Tibial nerve (tissue), 4 donors: ENCODE results near the gene FLRT2. TPM values are rescaled to one million over a fixed set of nuclear protein-coding genes. Genes with fewer than 3 reads are reported as not detected.
A peak's percentile ranks its signal among the peaks of the same experiment; 100 is the strongest.

Experiments used
- DNase-seq, 2 donors: peaks; one replicate each; pipeline ENCODE4 v3.0.0-alpha.2; 2019; ENCODE audit warnings: low spot score in 2 of 2
- H3K27ac ChIP-seq, 4 donors: fragments of 200-600 bp; sonication (generic) in 3 of 4; one replicate each; pipeline ENCODE4 v1.5.1; 2017 to 2019; ENCODE audit warnings: mild to moderate bottlenecking in 1 of 4
- H3K27me3 ChIP-seq, 2 donors: fragments of 200-600 bp; sonication (generic) in 1 of 2; one replicate each; pipeline versions ENCODE4 v1.5.1 to v1.6.0; 2017 to 2019
- H3K36me3 ChIP-seq, 3 donors: fragments of 200-600 bp; sonication (generic); one replicate each; pipeline ENCODE4 v1.5.1; 2018 to 2019
- H3K4me1 ChIP-seq, 4 donors: fragments of 200-600 bp; sonication (generic) in 3 of 4; one replicate each; pipeline ENCODE4 v1.5.1; 2017 to 2019
- H3K4me3 ChIP-seq, 4 donors: fragments of 200-600 bp; sonication (generic) in 3 of 4; one replicate each; pipeline ENCODE4 v1.5.1; 2017 to 2019; ENCODE audit warnings: mild to moderate bottlenecking in 1 of 4, moderate library complexity in 1 of 4
- H3K9me3 ChIP-seq, 4 donors: fragments of 200-600 bp; sonication (generic) in 3 of 4; one replicate each; pipeline ENCODE4 v1.5.1; 2017 to 2019
- EP300 ChIP-seq, 2 donors: sonication (generic); formaldehyde crosslinking; IDR thresholded peaks; one replicate each; pipeline ENCODE4 v1.6.1; 2017; ENCODE audit warnings: antibody characterized with exemption in 2 of 2, mild to moderate bottlenecking in 1 of 2
- POLR2A ChIP-seq, 2 donors: fragments of 450-650 bp; IDR thresholded peaks; one replicate each; pipeline ENCODE4 v1.6.1; 2017; ENCODE audit warnings: antibody characterized with exemption in 2 of 2, mild to moderate bottlenecking in 2 of 2, moderate library complexity in 2 of 2
- WGBS, 2 donors: methylation state at CpG; one replicate each; pipeline ENCODE4 v1.1.5; 2018; 5-methylcytosine and 5-hydroxymethylcytosine counted together
- total RNA-seq, 4 donors: library from RNA; depleted of rRNA; stranded (reverse); fragments of >200 nt; gene quantifications; one replicate each; pipeline ENCODE4 v1.1.0, GENCODE V29; 2016
- TF ChIP-seq, protein P1 (sequence below), 5 experiments: fragments of 200-600 bp in 3 of 5; fragments of 450-650 bp in 2 of 5; sonication (generic) in 3 of 5; IDR thresholded peaks; one replicate each; pipeline ENCODE4 v1.5.1; 2016 to 2019; ENCODE audit warnings: antibody characterized with exemption in 5 of 5, mild to moderate bottlenecking in 3 of 5, moderate library complexity in 2 of 5

FLRT2 gene
- total RNA-seq, 4 donors from 2014 or later = 26.4 to 109 (median 71.6) TPM

DNA sequence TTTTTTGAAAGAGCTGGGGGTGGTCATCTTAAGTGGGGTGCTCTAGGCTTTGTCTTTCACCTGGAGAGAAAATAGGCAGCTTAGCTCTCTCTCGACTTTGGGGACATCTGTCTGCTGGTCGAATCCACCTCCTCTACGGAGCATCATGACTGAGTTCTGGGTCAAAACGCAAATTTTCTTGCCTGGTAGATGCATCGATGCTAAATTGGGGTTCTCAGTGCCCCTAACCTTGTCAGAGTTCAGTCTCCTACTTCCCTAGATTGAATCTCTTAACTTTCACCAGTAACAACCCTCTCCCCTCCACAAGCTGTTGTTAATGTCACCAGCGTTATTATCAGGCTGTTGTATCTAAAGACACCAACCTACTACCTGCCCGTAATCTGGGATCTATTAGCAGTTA, 682 bp downstream of the FLRT2 start:
- Histone ChIP-seq H3K4me1 (peaks cover 0 to 50% (median 5%) of the 10 kb centered on the region in 4 donors), H3K27me3 (peaks cover 0 to 10% of the 10 kb centered on the region in 2 donors)

DNA sequence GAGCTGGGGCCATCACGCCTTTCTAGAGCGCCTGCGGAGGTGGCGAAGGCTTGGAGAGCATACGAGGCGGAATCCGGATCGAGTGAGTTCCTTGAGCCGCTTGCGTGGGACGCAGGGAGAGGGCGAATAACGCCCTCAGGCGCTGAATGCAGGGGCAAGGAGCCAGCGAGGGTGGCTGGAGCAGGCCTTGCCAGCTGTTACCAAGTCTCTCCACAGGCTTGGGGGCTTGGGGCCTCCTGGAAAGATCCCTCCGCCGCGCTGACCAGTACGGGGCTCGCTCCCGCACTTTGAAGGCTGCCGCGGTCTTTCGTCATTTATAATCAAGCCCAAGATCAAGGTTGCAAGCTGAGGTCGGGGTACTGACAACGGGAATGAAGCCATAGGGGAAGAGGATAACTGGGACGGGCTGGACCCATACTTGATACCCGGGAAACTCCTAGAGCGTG, 1.2 kb downstream of the FLRT2 start:
- TF ChIP-seq POLR2A (IDR thresholded peaks at IDR 0.05) (no peak), EP300 (IDR thresholded peaks at IDR 0.05) (no peak)
- TF ChIP-seq, protein P1, sequence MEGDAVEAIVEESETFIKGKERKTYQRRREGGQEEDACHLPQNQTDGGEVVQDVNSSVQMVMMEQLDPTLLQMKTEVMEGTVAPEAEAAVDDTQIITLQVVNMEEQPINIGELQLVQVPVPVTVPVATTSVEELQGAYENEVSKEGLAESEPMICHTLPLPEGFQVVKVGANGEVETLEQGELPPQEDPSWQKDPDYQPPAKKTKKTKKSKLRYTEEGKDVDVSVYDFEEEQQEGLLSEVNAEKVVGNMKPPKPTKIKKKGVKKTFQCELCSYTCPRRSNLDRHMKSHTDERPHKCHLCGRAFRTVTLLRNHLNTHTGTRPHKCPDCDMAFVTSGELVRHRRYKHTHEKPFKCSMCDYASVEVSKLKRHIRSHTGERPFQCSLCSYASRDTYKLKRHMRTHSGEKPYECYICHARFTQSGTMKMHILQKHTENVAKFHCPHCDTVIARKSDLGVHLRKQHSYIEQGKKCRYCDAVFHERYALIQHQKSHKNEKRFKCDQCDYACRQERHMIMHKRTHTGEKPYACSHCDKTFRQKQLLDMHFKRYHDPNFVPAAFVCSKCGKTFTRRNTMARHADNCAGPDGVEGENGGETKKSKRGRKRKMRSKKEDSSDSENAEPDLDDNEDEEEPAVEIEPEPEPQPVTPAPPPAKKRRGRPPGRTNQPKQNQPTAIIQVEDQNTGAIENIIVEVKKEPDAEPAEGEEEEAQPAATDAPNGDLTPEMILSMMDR (IDR thresholded peaks at IDR 0.05) = no peak
- Histone ChIP-seq H3K36me3 (no peaks in the 10 kb centered on the region), H3K4me1 (peaks cover 0 to 50% (median 5%) of the 10 kb centered on the region in 4 donors), H3K9me3 (no peaks in the 10 kb centered on the region), H3K4me3 (peak overlapping the region; percentile 51 to 74 (median 61)), H3K27me3 (peaks cover 0 to 10% of the 10 kb centered on the region in 2 donors), H3K27ac (peak overlapping the region; percentile 68 to 91 (median 76))
- WGBS, 2 donors = 2 to 6% methylated on average over 16 to 23 of the region's 29 CpGs
- peak; percentile 33 to 62 for DNase-seq

More for the DNA sequence above, 682 bp downstream of the FLRT2 start:
- Histone ChIP-seq H3K4me3 (peak overlapping the region; percentile 51 to 74 (median 61)), H3K27ac (peak overlapping the region; percentile 68 to 91 (median 76)), H3K9me3 (no peaks in the 10 kb centered on the region), H3K36me3 (no peaks in the 10 kb centered on the region)
- WGBS, 2 donors = 1 to 3% methylated on average over 7 of the region's 7 CpGs
- no peak for DNase-seq
- TF ChIP-seq, protein P1 (IDR thresholded peaks at IDR 0.05) = no peak
- no peak for TF ChIP-seq EP300 (IDR thresholded peaks at IDR 0.05)
- no peak for TF ChIP-seq POLR2A (IDR thresholded peaks at IDR 0.05)

DNA sequence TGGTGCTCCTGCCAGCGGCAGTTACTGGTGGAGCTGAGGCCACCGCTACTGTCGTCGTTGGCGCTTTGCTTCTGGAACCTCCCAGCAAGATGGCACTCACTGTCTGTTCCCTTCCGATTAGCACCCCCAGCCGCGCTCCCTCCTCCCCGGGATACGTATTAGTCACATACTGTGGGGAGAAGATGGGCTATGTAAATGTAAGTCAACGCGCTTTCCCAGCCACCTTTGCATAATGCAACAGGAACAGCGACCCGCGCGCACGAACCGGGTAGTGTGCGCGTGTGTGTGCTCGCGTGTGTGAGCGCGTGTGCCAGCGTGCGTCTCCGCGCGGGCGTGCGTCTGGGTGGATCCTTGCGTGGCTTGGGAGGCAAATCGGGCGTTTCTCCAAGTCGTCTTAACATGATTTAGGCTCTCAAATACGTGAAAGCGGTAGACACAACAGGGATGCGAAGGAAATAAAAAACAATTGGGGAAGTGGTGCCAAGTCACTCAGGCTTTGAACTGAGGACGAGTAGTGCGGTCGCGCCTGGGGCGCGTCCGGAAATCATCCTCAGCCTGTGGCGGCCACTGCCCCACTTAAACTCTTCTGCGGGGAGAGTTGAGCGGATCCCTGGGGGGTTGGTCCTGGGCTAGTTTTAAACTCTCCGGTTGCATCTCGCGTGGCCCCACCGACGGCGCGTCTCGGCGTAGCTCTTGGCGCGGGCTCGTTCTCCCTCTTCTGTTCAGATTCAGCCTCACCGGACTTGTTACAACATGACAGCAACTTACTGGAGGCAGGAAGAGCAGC, 1.8 kb downstream of the FLRT2 start:
- peaks cover 0 to 10% of the 10 kb centered on the region in 2 donors for H3K27me3 ChIP-seq
- H3K27ac ChIP-seq = peak overlapping the region; percentile 68 to 91 (median 76)
- no peaks in the 10 kb centered on the region for H3K9me3 ChIP-seq
- H3K4me3 ChIP-seq = peak overlapping the region; percentile 51 to 74 (median 61)
- peak; percentile 65 to 75 for DNase-seq
- peaks cover 0 to 50% (median 5%) of the 10 kb centered on the region in 4 donors for H3K4me1 ChIP-seq
- H3K36me3 ChIP-seq = no peaks in the 10 kb centered on the region
- WGBS, 2 donors = 1% methylated on average over 61 of the region's 61 CpGs
- TF ChIP-seq, protein P1 (IDR thresholded peaks at IDR 0.05) = peak in 4 of 5 experiments; percentile 17 to 38 (median 32)
- peak in 1 of 2 donors; percentile 34 for TF ChIP-seq EP300 (IDR thresholded peaks at IDR 0.05)
- TF ChIP-seq POLR2A (IDR thresholded peaks at IDR 0.05) = no peak

DNA sequence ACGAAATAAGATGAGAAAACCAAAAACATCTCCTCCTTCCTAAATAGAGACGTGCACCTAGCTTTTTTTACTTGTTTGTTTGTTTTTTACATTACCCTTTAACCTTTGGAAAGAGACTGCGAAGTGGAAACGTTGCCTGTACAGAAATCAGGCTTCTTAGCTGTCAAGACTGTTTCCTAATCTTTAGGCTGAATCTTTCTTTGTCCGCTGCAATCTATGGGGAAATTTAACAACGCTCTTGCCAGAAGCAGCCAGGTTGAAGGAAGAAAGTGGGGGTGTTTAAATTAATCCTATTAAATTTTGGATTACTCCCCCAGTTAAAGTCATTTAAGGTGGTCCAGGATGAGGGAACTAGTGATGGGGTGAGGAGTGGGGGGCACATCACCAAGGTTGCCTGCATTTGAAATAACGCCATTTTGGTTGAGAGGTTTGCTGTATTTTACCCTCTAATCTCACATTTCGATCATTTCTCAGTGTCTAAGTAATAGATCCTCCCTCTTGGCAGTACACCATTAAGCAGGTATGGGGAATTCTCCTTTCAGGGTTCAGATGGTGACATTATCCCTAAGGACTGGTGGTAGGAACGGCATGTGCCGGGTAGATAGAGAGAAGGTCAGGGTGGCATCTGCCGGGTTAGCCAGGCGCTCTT, 2.6 kb downstream of the FLRT2 start:
- peak overlapping the region in 3 of 4 donors; percentile 74 to 91 (median 80) for H3K27ac ChIP-seq
- peaks cover 0 to 53% (median 5%) of the 10 kb centered on the region in 4 donors for H3K4me1 ChIP-seq
- TF ChIP-seq, protein P1 (IDR thresholded peaks at IDR 0.05) = no peak
- TF ChIP-seq POLR2A (IDR thresholded peaks at IDR 0.05) (no peak), EP300 (IDR thresholded peaks at IDR 0.05) (no peak)
- H3K9me3 ChIP-seq = no peaks in the 10 kb centered on the region
- H3K36me3 ChIP-seq = no peaks in the 10 kb centered on the region
- 0% methylated on average over 12 of the region's 12 CpGs for WGBS, 2 donors
- peaks cover 0 to 10% of the 10 kb centered on the region in 2 donors for H3K27me3 ChIP-seq
- H3K4me3 ChIP-seq = peak overlapping the region; percentile 51 to 74 (median 61)
- DNase-seq = no peak
